Mammary epithelial cell (primary cell): ENCODE measurements around the gene CACNA1D.

ENCODE experiments used
- EZH2 ChIP-seq: IDR thresholded peaks from 2 replicates; pipeline ENCODE4 v1.6.1; 2012; ENCODE audit warnings: low read length, inconsistent platforms, borderline replicate concordance
- TF ChIP-seq, protein P1 (sequence below), 2 donors: IDR thresholded peaks in 1 of 2; conservative IDR thresholded peaks in 1 of 2; 2 replicates each; pipeline ENCODE4 v1.5.1; 2011 to 2012; ENCODE audit warnings: inconsistent platforms in 2 of 2, low read length in 2 of 2, mild to moderate bottlenecking in 2 of 2, control low read depth in 1 of 2, low read depth in 1 of 2; ENCODE audit not compliant: insufficient read depth in 1 of 2; ENCODE audit errors: extremely low read depth in 1 of 2

DNA sequence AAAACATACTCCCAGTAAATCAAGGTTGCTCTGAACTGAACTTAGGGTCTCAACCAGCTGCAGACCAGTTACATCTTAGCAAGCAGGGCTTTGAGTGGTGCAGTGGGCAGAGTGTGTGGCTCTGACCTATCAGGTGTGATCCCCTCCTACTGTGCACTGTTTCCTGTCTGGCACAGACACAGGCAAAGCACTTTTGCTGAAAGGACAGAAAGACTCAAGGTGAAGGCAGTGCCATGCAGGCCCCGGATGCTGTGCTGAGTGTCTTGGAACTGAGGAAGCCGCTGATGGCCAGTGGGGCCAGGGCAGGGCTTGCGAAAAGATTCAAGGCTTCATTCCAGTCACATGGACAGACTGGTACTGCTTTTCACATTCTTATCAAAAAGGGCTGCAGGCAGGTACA, 85.2 kb downstream of the CACNA1D start:
- TF ChIP-seq, protein P1, sequence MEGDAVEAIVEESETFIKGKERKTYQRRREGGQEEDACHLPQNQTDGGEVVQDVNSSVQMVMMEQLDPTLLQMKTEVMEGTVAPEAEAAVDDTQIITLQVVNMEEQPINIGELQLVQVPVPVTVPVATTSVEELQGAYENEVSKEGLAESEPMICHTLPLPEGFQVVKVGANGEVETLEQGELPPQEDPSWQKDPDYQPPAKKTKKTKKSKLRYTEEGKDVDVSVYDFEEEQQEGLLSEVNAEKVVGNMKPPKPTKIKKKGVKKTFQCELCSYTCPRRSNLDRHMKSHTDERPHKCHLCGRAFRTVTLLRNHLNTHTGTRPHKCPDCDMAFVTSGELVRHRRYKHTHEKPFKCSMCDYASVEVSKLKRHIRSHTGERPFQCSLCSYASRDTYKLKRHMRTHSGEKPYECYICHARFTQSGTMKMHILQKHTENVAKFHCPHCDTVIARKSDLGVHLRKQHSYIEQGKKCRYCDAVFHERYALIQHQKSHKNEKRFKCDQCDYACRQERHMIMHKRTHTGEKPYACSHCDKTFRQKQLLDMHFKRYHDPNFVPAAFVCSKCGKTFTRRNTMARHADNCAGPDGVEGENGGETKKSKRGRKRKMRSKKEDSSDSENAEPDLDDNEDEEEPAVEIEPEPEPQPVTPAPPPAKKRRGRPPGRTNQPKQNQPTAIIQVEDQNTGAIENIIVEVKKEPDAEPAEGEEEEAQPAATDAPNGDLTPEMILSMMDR (conservative IDR thresholded peaks at IDR 0.05 in 1 of 2, IDR thresholded peaks at IDR 0.05 in 1 of 2; ENCODE audit: extremely low read depth in 1 of 2, insufficient read depth in 1 of 2, low read depth in 1 of 2, low read length in 2 of 2), result no peak
- TF ChIP-seq EZH2, result no peak
